Mesendoderm (in vitro differentiated cells): ENCODE measurements around the gene ATF7.
"Not testable (repeated sequence)": the region's sequence is repeated elsewhere in the genome, so short reads cannot be mapped to it uniquely, and the experiment has no call there.

Source experiments
- DNase-seq: peaks from one replicate; pipeline ENCODE4 v3.0.0; 2013
- H2AK5ac ChIP-seq: 2 replicates; pipeline ENCODE4 v1.6.1; 2013; ENCODE audit warnings: low read length, inconsistent platforms
- H2BK120ac ChIP-seq: 2 replicates; pipeline ENCODE4 v1.6.1; 2013; ENCODE audit warnings: low read depth, mild to moderate bottlenecking, low read length, moderate library complexity, mixed read lengths
- H2BK15ac ChIP-seq: replicated peaks from 2 replicates; pipeline ENCODE4 v1.6.1; 2013; ENCODE audit warnings: low read depth, mild to moderate bottlenecking, moderate library complexity
- H2BK5ac ChIP-seq: 2 replicates; pipeline ENCODE4 v1.6.1; 2013; ENCODE audit warnings: low read length, inconsistent platforms
- H3K18ac ChIP-seq: 2 replicates; pipeline ENCODE4 v1.6.1; 2013; ENCODE audit warnings: mild to moderate bottlenecking, low read length, mixed read lengths
- H3K23ac ChIP-seq: one replicate; pipeline ENCODE4 v1.6.1; 2013; ENCODE audit warnings: low read length
- H3K27ac ChIP-seq: 2 replicates; pipeline ENCODE4 v1.5.1; 2013; ENCODE audit warnings: low read depth, mild to moderate bottlenecking, inconsistent platforms, low read length, moderate library complexity
- H3K27me3 ChIP-seq: 2 replicates; pipeline ENCODE4 v1.6.1; 2013; ENCODE audit warnings: low read length, control low read depth, mild to moderate bottlenecking, inconsistent platforms; ENCODE audit not compliant: insufficient read depth, poor library complexity
- H3K36me3 ChIP-seq: 2 replicates; pipeline ENCODE4 v1.6.1; 2013; ENCODE audit warnings: low read length, inconsistent platforms; ENCODE audit not compliant: control insufficient read depth, insufficient read depth
- H3K4ac ChIP-seq: one replicate; pipeline ENCODE4 v1.6.1; 2013; ENCODE audit warnings: low read depth, mild to moderate bottlenecking, low read length, moderate library complexity
- H3K4me1 ChIP-seq: 2 replicates; pipeline ENCODE4 v1.6.1; 2013; ENCODE audit warnings: low read depth, low read length, inconsistent platforms; ENCODE audit not compliant: control insufficient read depth
- H3K4me2 ChIP-seq: 2 replicates; pipeline ENCODE4 v1.6.1; 2013; ENCODE audit warnings: low read length
- H3K4me3 ChIP-seq: 2 replicates; pipeline ENCODE4 v1.5.1; 2013; ENCODE audit warnings: mild to moderate bottlenecking, low read length
- H3K56ac ChIP-seq: one replicate; pipeline ENCODE4 v1.6.1; 2013; ENCODE audit warnings: low read length
- H3K79me1 ChIP-seq: 2 replicates; pipeline ENCODE4 v1.6.1; 2013; ENCODE audit warnings: low read length, inconsistent platforms
- H3K79me2 ChIP-seq: 2 replicates; pipeline ENCODE4 v1.6.1; 2013; ENCODE audit warnings: mild to moderate bottlenecking, low read length; ENCODE audit not compliant: control insufficient read depth, insufficient read depth
- H3K9ac ChIP-seq: 2 replicates; pipeline ENCODE4 v1.6.1; 2013; ENCODE audit warnings: low read length, inconsistent platforms
- H4K5ac ChIP-seq: one replicate; pipeline ENCODE4 v1.6.1; 2013; ENCODE audit warnings: low read length
- H4K8ac ChIP-seq: one replicate; pipeline ENCODE4 v1.6.1; 2013; ENCODE audit warnings: low read depth, mild to moderate bottlenecking, control low read depth, low read length, moderate library complexity
- WGBS: extraction: QIAGEN DNeasy Blood & Tissue Kit; methylation state at CpG from one replicate; pipeline ENCODE4 v1.1.7; 2013; ENCODE audit warnings: low lambda C conversion rate, missing lambda C conversion rate; ENCODE audit not compliant: insufficient coverage; ENCODE audit errors: extremely low coverage; 5-methylcytosine and 5-hydroxymethylcytosine counted together

ATF7 gene

DNA sequence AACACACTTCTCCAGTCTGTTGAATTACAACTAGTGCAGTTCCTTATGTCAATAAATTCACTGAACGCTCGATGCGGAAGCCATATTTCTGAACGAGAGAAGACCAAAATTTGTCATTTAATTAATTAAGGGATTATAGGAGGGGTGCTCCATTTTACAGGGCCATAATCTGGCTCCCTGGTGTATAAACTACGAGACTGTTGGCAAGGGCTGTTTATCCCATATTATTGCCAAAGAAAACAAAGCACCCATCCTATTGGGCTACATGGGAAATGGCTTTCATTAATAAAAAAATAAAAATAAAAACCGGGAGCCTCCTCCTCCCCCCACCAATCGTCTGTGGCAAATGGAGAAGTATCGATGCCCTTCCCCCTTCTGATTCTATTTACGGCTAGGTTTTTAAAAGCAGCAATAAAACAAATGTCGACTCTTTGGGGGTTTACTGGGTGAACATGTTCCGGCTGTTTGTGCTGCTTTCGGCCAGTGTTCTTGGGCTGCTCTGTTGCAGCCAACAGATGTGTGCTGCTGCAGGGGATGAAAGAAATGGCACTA, 24.8 kb downstream of the ATF7 start:
- Histone ChIP-seq H2AK5ac (no peak overlapping the region), H4K8ac (no peak overlapping the region), H3K56ac (no peak overlapping the region), H4K5ac (no peak overlapping the region), H3K23ac (no peak overlapping the region), H3K9ac (no peak overlapping the region), H3K4me3 (no peak overlapping the region), H3K27ac (no peak overlapping the region), H3K79me2 (no peaks in the 10 kb centered on the region), H3K18ac (no peak overlapping the region), H3K4ac (no peak overlapping the region), H3K4me2 (no peak overlapping the region), H3K27me3 (no peaks in the 10 kb centered on the region), H3K4me1 (no peaks in the 10 kb centered on the region), H2BK120ac (no peak overlapping the region), H2BK5ac (no peak overlapping the region), H3K79me1 (no peaks in the 10 kb centered on the region), H3K36me3 (no peaks in the 10 kb centered on the region), H2BK15ac (no peak overlapping the region)
- WGBS = no CpG with 5 or more reads among the region's 12 CpGs
- DNase-seq = no peak

DNA sequence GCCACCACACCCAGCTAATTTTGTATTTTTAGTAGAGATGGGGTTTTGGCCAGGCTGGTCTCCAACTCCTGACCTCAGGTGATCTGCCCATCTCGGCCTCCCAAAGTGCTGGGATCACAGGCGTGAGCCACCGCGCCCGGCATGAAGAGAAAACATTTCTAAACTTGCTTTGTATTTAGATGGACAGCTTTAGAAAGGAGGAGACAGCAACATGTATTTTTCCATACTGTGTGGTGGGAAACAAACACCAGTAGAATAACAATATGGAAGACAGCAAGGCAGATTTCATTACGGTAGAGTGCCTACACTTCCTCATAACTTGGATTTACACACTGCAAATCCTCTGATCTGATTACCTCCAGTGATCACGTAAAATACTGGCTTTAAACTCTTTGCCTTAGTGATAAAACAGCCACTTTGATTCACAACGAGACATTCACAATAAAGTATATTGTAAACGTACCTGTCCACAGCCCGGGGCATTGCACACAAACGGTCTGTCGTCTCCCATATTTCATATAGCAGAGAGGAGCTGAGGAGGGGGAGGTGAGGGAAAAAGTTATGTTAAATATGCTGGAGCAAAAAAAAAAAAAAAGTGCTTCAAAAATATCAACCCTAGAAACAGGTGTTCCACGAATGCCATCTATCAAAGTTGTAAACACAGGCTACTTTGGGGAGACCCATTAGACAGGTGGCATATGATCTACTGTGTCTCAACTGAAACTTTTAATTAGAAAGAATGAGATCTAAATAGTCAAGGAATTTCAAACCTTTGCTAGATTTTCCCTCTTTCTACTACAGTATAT, 25.5 kb downstream of the ATF7 start:
- no peak overlapping the region for H2AK5ac ChIP-seq
- H3K27ac ChIP-seq = no peak overlapping the region
- H3K23ac ChIP-seq = no peak overlapping the region
- no peak for DNase-seq
- H4K8ac ChIP-seq = no peak overlapping the region
- no peaks in the 10 kb centered on the region for H3K79me1 ChIP-seq
- H3K56ac ChIP-seq = no peak overlapping the region
- H2BK5ac ChIP-seq = no peak overlapping the region
- H3K36me3 ChIP-seq = no peaks in the 10 kb centered on the region
- no peak overlapping the region for H2BK15ac ChIP-seq
- WGBS = no CpG with 5 or more reads among the region's 13 CpGs
- no peak overlapping the region for H3K18ac ChIP-seq
- no peak overlapping the region for H2BK120ac ChIP-seq
- no peaks in the 10 kb centered on the region for H3K79me2 ChIP-seq
- no peak overlapping the region for H3K4me3 ChIP-seq
- H3K4me1 ChIP-seq = no peaks in the 10 kb centered on the region
- H3K4me2 ChIP-seq = no peak overlapping the region
- no peak overlapping the region for H3K9ac ChIP-seq
- no peak overlapping the region for H4K5ac ChIP-seq
- no peaks in the 10 kb centered on the region for H3K27me3 ChIP-seq
- H3K4ac ChIP-seq = no peak overlapping the region

DNA sequence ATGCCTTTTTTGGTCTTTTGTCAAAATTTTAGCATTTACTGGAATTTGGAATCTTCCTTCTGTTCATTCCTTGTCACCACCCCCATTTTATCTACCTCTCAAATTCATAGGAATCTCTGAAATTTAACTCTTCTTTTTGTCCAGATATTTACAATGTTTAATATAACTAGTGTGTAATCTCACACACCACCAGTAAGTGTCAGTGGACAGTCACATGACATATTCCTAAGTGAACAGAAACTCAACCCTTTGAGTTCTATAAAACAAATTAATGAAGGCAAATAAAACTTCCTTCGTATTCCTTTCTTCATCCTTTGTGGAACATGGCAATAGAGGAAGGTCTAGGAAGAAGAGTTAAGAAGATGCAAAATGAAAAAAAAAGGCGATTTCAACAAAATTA, 26.6 kb downstream of the ATF7 start:
- no peaks in the 10 kb centered on the region for H3K36me3 ChIP-seq
- no peak for DNase-seq

DNA sequence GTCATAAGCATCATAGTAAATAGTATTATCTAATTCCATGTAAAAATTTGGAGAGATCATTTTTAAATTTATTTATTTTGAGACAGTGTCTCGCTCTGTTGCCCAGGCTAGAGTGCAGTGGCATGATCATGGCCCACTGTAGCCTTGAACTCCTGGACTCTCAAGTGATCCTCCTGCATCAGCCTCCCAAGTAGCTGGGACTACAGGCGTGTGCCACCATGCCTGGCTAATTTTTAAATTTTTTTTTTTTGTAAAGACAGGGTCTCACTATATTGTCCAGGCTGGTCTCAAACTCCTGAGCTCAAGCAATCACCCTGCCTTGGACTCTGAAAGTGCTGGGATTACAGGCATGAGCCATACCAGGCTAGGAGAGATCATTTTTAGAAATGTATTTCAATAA, 27.2 kb downstream of the ATF7 start:
- H3K27me3 ChIP-seq, H3K4ac ChIP-seq, H3K18ac ChIP-seq, H3K56ac ChIP-seq, H3K9ac ChIP-seq, H2BK15ac ChIP-seq, H3K27ac ChIP-seq, H3K79me1 ChIP-seq, H3K23ac ChIP-seq, H3K4me2 ChIP-seq, H3K4me1 ChIP-seq, H3K79me2 ChIP-seq, H3K4me3 ChIP-seq, H3K36me3 ChIP-seq, H2BK120ac ChIP-seq, H2AK5ac ChIP-seq, DNase-seq, H4K5ac ChIP-seq, H4K8ac ChIP-seq, H2BK5ac ChIP-seq: not testable (repeated sequence)
- no CpG with 5 or more reads among the region's 2 CpGs for WGBS

More for the DNA sequence above, 26.6 kb downstream of the ATF7 start:
- Histone ChIP-seq H2BK120ac (no peak overlapping the region), H3K4ac (no peak overlapping the region), H2BK15ac (no peak overlapping the region), H3K27ac (no peak overlapping the region), H3K27me3 (no peaks in the 10 kb centered on the region), H3K56ac (no peak overlapping the region), H3K18ac (no peak overlapping the region), H2AK5ac (no peak overlapping the region), H3K79me1 (no peaks in the 10 kb centered on the region), H4K5ac (no peak overlapping the region), H2BK5ac (no peak overlapping the region), H3K4me3 (no peak overlapping the region), H3K4me2 (no peak overlapping the region), H3K9ac (no peak overlapping the region), H4K8ac (no peak overlapping the region), H3K4me1 (no peaks in the 10 kb centered on the region), H3K79me2 (no peaks in the 10 kb centered on the region), H3K23ac (no peak overlapping the region)
- WGBS = no CpG with 5 or more reads among the region's 2 CpGs

DNA sequence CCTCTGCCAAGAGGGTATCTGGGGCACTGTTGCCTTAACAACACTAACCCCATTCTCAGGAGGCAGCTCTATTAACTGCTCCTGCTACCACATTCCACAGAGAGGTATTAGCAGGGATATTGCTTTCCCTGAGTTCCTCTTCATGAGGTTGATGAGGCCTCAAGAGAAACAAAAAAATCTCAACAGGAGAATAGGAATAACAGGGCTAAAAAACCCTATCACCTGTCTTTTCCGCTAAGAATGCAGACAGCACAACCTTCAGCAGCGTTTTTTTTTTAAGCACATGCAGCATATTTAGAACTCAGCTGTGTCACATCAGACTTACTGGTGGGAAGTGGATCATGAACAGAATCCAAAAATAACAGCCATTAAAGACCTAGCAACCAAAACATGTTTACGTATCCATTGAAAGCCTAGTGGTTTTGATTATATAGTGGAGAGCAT, 29.2 kb downstream of the ATF7 start:
- Histone ChIP-seq H3K9ac (no peak overlapping the region), H2BK5ac (no peak overlapping the region), H3K27me3 (no peaks in the 10 kb centered on the region), H4K8ac (no peak overlapping the region), H3K18ac (no peak overlapping the region), H3K4me2 (no peak overlapping the region), H3K79me1 (no peaks in the 10 kb centered on the region), H4K5ac (no peak overlapping the region), H3K36me3 (no peaks in the 10 kb centered on the region), H3K4me3 (no peak overlapping the region), H3K56ac (no peak overlapping the region), H3K23ac (no peak overlapping the region), H2BK120ac (no peak overlapping the region), H2AK5ac (no peak overlapping the region), H2BK15ac (no peak overlapping the region), H3K79me2 (no peaks in the 10 kb centered on the region), H3K4ac (no peak overlapping the region), H3K27ac (no peak overlapping the region), H3K4me1 (no peaks in the 10 kb centered on the region)
- DNase-seq = peak; percentile 9
- WGBS = no CpG with 5 or more reads among the region's 3 CpGs
